GM21619 (cell line): ENCODE data around the gene RBMS3.
"Not testable (repeated sequence)": the region's sequence is repeated elsewhere in the genome, so short reads cannot be mapped to it uniquely, and the experiment has no call there.

Experiments used
- ATAC-seq: cut with Tn5 transposase; IDR thresholded peaks from one replicate; pipeline ENCODE4 v1.9.1; 2021; ENCODE audit not compliant: unreplicated experiment

The RBMS3 gene

DNA sequence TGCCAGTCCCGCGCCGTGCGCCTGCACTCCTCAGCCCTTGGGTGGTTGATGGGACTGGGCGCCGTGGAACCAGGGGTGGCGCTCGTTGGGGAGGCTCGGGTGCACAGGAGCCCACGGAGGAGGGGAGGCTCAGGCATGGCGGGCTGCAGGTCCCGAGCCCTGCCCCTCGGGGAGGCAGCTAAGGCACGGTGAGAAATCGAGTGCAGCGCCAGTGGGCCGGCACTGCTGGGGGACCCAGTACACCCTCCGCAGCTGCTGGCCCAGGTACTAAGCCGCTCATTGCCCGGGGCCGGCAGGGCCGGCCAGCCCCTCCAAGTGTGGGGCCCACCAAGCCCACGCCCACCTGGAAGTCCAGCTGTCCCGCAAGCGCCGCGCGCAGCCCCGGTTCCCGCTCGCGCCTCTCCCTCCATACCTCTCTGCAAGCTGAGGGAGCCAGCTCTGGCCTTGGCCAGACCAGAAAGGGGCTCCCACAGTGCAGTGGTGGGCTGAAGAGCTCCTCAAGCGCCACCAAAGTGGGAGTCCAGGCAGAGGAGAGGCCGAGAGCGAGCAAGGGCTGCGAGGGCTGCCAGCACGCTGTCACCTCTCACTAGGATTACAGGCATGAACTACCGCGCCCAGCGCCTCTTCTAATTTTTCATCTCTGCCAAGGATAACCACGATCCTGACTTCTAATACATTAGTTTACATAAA is 192.8 kb downstream of the RBMS3 start:
- ATAC-seq = not testable (repeated sequence)

GRCh38 chr3:29475305-29475840 is 194.5 kb downstream of the RBMS3 start:
- ATAC-seq = no peak

DNA sequence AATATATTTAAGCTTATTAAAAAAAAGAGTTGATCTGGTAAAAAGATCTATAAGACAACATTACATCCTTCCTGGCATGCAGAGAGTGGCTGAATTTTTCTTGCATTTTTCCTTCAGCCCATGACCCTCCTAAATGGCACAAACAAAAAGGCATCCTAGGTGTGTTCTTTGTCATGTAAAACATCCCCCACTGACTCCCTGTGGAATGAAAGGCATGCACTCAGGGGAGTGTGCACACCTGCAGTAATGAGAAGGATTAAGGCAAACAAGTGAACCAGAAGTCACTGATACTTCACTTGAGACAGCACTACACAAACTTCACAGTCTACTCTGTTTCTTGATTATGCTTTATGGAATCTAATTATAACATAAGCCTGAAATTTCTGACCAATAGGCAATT is 195.0 kb downstream of the RBMS3 start:
- ATAC-seq = no peak

DNA sequence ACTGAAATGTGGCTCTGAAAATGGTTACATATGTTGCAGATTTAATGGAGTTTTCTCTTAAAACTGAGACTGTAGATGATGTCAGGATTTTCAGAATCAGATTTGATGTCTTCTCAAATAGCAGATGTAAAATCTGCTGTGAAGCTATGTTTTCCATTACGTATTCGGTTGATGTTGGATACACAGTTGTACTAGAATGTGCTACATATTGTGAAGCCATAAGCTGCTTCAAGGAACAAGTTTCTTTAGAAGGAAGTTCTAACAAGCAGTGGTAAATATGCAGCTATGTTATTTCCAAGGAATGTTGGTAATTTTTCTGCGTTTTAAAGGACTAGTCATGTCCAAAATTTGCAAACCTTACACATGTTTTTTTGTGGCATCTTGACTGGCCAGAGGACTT is 197.7 kb downstream of the RBMS3 start:
- ATAC-seq = no peak

DNA sequence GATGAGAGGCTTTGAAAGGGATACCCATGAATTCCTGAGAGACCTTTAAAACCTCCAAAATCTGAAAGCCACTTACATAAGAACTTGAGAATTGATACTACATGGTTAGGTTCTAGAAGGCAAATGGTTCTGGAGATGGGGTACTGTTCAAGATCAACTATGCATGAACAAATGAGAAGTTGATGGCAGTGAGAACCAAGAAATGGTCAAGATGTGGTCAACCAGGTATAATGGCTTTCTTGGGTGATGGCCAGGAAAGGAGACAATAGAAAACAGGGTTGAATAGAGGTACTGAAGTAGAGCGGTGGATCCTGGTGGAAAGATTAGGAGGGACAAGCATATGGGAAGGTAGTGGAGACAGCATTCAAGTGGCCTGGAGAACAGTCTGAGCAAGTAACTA is 200.4 kb downstream of the RBMS3 start:
- no peak for ATAC-seq

DNA sequence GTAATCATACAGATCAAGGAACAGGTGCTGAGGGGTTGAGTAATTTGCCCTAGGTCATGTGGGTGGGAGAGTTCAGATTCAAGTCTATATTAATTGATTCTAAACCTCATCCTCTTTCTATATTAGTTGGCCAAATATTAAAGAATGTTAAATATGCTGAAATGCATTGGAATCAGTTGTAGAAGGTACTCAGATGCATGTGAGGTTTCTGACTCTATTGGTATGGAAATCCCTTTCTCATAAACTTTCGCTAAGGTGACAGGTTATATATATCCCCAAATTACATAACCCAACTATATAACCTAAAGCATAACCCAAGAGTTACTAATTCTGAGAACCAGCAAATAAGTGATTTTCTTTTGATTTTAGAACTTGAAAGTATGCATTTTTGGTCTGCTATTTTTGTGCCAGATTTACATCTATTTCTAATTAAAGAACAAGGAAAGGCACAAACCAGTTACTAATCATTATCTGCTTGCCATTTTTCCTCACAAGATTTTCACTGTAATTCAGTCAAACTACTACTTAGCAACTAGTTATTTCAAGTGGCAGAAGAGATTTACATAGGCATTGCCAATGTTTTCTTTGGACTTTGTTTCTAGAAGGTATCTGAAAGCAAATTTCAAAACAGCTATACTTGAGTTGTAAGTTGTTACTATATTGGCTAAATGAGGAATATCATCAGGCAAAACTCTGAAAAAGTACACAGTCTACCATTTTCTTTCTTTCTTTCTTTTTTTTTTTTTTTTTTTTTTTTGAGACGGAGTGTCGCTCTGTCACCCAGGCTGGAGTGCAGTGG is 201.3 kb downstream of the RBMS3 start:
- no peak for ATAC-seq

DNA sequence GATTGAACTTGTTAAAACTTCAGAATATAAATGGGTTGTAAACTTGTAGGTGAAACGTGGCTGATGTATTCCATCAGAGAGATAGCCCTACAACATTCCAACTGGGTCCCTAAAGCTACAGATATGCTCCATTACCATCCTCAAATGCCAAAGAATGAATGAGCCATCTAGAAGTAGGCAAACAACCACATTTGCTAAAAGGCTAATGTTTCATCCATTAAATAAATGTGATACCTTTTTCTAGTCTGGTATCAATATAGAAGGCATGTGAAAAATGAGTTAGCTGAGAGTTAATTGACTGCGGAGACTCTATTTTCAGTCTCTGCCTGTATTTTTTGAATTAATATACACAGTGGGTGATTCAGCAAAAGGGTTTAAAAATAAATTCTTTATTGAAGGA is 203.8 kb downstream of the RBMS3 start:
- ATAC-seq = no peak

- no peak for ATAC-seq
Observed at GRCh38 chr3:29486096-29486495, 205.2 kb downstream of the RBMS3 start.

DNA sequence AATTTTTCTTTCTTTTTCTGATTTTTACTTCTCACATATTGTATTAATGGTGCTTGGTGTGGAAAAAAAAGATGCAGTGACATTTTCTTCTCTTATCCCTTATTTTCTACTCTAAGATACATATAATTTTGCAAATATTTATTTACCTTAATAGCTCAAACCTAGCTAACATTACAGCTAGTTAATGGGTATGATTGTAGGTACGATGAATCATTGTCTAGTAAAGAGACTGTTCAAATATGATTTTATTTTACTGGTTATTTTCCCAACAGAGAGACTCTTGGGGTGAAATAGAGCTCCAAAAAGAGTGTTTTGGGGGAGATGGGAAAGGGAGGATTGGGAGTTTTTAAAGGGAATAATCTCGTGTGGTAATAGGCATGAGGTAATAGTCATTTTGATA is 206.0 kb downstream of the RBMS3 start:
- ATAC-seq = no peak

DNA sequence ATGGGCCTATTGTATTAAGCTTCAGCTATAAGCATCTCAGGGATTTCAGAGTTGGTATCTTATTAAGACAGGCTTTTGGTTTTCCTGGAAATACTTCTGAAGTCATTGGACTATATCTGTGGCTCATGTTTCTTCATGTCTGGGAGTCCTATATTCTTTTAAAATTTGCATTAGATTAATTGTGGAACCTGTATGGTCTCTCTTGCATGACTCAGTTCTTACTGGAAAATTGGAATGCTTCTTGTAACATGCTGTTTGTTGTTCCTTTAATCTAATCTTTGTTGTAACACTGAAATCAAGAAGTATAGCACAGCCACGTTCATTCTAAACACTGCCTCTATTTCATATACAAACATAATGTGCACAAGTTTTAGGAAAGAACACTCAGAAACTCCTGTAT is 208.1 kb downstream of the RBMS3 start:
- ATAC-seq = no peak

DNA sequence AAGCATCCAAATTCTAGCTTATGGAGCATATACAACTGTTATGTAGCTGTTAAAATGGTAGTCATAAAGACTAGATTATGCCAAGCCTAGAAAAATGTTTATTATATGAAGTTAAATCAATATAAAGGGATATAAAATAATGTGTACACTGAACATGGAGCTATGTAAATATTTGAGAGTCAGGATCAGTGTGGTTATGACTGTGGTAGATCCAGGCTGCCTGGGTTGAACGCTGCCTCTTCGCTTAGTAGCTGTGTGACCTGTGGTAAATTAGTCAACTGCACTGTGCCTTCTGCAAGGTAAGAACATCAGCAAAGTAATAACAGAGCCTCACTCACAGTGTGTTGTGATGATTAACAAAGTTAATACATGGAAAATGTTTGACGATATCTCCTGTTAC is 212.2 kb downstream of the RBMS3 start:
- no peak for ATAC-seq

DNA sequence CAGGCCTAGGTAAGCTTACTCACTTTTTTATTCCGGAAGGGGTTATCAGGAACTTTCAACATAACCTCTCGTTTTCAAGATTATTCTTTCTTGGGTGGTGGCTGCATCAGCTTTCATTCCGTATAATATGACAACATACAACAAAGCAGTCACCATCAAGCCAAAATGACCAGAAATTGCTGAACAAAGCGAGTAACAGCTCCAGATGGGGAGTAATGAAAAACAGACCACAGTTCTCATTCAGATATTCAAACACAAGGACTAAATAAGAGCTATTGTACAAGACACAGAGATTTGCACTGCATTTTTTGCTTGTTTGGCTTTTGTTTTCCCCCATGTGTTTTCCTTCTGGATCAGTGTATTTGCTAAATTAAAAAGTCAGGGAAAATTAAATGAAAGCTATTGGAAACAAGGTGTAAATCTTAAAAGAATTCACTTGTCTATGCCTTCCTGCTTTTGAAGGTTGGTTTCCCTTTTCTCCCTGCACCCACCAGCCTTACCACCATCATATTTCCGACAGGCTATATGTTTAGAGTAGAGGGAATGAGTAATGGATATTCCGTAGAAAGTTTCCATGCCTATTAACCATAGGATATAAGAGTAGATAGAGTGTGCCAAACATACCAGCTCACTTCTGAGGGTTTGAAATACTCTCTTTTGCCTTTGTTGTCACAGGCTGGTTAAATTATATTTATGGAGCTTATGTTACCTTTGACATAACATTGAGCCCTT is 213.6 kb downstream of the RBMS3 start:
- ATAC-seq = no peak

- no peak for ATAC-seq
Observed at GRCh38 chr3:29497282-29497681, 216.4 kb downstream of the RBMS3 start.

GRCh38 chr3:29502771-29503170 is 221.9 kb downstream of the RBMS3 start:
- no peak for ATAC-seq

DNA sequence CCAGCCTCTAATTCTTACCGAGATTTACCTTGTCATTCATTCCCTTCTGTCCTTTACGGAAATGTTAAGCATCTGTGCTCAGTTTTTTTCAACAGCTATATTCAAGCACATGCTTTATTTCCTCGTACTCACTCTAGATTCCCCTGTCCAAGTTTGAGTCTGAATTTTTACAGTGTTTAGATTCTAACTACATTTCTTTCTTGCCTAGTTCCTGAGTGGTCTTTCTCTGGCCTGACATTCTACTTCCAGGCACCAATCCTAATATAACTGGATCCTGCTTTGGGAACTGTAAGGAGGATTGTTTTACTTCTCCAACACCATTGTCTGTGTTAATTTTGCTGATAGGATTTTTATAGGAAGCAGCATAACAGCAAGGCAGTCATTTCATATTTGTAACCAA is 222.4 kb downstream of the RBMS3 start:
- no peak for ATAC-seq

GRCh38 chr3:29503958-29504357 is 223.1 kb downstream of the RBMS3 start:
- ATAC-seq = no peak

DNA sequence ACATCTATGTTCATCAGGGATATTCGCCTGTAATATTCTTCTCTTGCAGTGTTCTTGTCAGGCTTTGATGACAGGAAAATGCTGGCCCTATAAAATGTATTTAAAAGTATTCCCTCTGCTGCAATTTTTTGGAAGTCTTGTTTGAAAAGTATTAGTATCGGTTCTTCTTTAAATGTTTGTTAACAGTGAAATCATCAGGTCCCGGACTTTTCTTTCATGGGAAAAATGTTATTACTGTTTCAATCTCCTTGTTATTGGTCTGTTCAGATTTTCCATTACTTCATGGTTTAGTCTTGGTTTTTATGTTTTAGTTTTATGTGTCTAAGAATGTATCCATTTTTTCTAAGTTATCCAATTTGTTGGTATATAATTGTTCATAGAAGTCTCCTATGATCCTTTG is 225.6 kb downstream of the RBMS3 start:
- ATAC-seq = no peak

DNA sequence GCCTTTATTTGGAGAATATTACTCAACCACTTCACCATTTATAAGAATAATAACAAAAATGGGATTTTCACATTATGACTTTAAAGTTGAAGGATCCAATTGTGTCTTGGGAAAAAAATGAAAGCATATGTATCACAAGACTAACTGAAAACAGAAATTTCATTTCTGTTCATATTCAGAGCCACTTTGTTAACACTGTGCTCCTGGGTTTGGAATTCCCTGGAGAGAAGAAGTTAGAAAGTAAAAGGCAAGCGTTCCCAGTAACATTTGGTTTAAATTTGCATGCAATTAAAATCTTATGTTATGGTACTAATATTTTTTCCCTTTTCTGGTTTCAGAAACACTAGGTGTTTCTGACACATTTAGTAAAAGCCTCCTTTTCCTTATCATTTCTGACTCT is 230.8 kb downstream of the RBMS3 start:
- no peak for ATAC-seq

DNA sequence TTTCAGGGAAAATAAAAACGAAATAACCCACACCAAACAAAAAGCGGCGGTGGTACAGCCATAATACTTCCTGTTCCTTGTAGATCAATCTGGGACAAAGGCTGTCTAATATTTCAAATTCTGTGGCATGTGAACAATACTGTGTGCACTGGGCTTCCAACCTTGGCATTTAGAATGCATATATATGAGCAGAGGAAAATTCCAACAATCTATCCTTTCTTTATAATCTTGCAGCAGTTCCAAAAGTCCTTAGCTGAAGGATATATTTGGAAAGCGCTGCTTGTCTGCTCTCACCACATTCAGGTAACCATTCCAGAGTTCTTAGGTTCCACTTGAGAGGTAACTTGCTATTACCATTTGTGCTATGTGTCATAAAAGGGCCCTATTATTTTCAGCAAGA is 231.8 kb downstream of the RBMS3 start:
- ATAC-seq = no peak

GRCh38 chr3:29513236-29513635 is 232.4 kb downstream of the RBMS3 start:
- ATAC-seq = no peak

- no peak for ATAC-seq
Observed at GRCh38 chr3:29514170-29514569, 233.3 kb downstream of the RBMS3 start.

DNA sequence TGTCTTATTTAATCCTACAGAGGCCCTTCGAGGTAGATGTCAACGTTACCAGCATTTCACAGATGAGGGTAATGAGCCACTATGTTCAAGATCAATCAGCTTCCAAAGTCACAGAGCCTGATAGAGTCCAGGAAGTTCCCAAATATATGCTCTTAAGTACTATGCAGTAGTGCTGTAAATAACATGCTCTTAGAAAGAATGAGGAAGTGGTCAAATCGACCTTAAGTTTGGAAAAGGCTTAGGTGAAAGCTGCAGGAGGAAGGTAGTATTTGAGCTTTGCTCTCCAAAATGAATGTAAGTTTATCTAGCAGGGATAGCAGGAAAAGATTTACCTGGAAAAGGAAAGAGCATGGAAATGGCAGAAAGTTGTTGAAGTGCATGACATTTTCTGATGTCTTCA is 234.0 kb downstream of the RBMS3 start:
- ATAC-seq = no peak
